GM20431 (cell line): ENCODE results near the gene CISD3.

ENCODE experiments used
- in situ Hi-C: fragments of 300-500 bp; cut with MseI, MboI; formaldehyde crosslinking; loops from one replicate; pipeline ENCODE4 v1.15.0; 2020; ENCODE audit warnings: low sequenced_read_pairs; ENCODE audit not compliant: unreplicated experiment

Gene CISD3

DNA sequence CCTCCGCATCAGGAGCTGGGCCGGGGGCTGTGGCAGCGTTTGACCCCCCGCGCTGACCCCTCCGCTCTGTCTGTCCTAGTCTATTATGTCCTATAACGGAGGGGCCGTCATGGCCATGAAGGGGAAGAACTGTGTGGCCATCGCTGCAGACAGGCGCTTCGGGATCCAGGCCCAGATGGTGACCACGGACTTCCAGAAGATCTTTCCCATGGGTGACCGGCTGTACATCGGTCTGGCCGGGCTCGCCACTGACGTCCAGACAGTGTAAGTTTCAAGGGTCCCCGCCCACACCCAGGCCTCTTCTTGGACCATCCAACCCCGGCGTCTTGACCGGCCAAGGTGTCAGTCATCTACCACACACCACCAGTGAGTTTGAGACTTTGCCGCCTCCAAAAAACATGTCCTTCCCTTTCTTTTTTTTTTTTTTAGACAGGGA lies 22.9 kb downstream of the CISD3 start:
- in situ Hi-C loops = no loop called here

DNA sequence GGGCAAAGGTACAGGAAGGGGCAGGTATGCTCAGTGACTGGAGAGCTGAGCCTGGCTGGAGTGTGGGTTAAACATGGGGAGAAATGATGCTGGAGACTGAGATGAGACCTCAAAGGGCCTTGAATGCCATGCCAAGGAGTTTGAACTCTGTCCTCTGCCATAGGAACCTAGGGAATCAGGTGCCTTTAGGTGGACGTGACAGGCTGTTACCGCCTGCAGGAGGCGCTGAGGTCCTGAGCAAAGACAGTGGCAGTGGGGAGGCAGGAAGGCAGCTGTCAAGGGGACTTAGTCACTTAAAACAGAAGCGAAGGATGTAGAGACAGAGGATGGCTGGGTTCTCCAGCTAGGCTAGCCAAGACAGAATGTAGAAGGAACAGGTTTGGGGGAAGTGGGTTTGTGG lies 31.5 kb downstream of the CISD3 start:
- in situ Hi-C loops = no loop called here

DNA sequence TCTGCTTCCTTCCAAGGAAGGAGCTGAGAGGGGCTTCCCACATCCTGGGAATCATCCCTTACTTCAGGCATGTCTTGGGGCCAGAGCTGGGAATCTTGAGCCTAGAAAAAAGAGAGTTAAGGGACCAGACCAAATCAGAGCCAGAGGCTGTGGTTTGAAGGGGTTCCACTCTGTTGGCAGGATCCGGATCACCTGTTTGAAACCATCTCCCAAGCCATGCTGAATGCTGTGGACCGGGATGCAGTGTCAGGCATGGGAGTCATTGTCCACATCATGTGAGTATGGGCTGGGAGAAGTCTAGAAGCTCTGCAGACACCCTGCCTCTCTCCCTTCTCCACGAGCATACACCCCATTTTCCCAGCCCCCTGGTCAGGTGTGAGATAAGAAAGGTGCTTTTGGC lies 32.1 kb downstream of the CISD3 start:
- in situ Hi-C loops = no loop called here

DNA sequence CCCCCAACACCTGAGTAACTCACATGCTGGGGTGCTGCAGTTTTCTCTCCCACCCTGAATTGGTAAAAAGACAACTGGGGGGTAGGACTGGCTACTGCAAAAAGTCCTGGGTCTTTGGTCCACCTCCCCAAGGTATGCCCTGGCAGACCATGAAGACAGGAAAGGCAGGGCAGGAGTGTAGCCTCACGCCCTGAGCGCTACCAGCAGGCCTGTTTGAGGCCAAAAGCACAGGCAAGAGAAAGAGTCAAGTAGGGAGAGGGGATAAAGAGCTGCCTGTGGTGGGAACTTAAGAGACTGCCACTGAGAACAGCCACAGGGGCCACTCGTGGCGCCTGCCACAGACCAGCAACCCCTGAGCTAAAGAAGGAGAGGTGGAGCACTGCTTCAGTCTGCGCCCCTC lies 36.2 kb downstream of the CISD3 start:
- in situ Hi-C loops = no loop called here

DNA sequence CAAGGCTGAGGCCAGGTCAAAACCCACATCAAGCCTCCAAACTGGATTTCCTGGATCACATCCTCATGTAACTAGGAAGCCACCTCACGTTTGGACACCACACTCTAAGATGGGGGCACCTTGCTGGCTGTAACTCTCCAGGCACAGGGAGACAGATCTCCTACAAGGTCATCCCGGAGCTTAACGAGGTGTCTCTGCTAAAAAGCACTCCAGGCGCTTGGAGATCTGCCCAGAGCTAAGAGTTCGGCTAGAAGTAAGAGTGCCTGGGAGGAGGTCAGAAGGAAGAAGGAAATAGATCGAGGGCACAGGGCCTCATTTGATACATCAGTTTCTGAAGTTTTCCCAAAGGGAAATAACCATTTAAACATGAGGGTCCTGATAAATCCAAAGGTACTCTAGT lies 38.3 kb downstream of the CISD3 start:
- in situ Hi-C loops = no loop called here

DNA sequence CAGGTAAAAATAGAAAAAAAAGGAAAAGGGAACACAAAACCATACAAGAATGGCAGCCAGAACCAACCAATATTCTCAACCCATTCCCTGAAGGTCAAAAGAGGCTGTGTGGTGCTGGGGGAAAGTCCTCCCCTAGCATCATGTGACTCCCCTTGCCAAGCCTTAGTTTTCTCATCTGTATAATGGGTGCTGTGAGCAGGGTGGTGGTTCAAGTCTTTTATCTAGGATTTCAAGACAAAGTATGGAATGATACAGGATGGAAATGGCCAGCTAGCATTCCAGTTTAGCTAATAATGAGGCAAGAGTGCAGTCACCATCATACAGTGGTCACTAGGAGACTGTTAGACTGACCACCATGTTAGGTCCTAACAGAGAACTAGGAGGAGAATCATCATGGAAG lies 43.1 kb downstream of the CISD3 start:
- in situ Hi-C loops = no loop called here

DNA sequence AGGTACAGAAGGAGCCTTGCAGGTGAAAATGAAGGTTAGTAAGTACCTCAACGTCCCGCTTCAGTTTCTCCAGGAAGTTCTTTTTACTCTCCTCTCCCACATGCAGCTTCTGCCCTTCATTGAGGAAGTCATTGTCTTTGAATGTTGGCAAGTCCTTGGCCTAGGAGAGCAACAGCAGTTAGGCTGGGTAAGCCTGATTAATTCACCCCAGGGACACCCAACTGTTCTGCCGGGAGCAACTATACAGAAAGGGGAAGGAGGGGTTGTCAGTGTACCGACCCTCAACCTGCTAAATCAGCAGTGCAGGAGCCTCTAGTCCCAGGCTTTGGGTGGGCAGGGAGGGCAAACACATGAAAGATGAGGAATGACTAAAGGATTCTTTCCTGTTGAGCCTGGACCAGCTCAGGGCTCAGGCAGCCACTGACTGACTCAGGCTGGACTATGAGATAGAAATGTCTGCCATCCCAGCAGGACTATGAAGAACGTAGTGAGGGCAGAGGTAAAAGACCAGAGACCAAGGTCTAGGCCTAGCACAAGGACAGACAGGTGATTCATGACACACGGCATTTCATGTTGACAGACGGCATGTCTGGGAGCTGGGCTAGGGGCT lies 47.6 kb downstream of the CISD3 start:
- in situ Hi-C loops = no loop called here

DNA sequence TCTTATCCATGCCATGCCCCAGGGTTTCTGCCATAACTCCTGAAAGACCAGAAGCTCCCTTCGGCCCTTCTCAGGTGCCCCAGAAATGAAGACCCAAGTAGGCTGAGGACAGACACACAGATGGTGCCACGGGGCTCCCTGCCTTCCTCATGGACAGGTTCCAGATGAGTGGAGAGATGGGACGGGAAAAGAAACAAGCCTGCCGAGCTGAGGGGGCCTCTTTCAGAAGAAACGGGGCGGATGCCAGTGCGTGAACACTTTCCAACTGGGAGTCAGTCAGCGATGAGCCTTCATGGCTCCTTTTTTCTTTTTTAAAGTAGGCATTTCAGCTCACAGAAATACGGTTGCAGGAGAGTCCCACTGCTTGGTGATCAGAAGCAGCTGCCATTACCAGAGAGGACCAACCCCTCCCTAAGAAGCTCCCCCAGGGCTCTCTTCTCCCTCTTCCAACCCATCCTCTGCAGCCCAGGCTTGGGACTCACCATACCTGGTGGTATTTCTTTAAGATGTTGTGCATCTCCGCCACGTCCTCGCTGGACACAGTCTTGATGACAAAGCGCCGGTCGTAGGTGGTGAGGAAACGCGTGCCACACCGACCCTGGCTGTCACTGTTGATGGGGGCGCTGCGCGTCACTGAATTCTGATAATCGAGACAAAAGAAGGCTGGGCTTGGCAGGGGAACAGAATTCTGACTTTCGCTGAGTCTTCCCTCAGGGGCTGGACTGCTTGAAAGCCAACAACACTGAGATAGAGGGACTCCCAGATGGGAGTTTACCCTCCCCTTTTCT lies 50.0 kb downstream of the CISD3 start:
- in situ Hi-C loops = no loop called here

DNA sequence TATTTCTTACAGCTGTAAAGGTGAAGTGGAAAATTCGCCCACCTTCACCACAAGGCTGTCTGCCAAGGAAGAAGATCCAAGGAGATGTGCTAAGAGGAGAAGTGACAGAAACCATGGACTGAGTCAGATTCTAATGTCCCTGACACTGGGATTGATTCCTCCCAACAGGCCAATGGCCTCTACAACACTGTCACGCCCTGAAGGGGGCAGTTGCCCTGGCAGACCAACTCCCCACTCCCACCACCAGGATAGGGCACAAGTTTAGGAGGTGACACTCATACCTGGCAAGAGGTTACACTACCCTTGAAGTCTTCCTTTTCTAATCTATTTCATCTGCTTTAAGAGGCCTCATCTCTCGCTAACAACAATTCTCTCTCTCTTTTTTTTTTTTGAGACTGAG lies 53.1 kb downstream of the CISD3 start:
- in situ Hi-C loops = no loop called here
